Astrocyte (in vitro differentiated cells and primary cell): ENCODE results near the gene TMEM74B. TPM values are rescaled to one million over a fixed set of nuclear protein-coding genes. Genes with fewer than 3 reads are reported as not detected.

Source experiments
- DNase-seq: peaks from one replicate; pipeline ENCODE4 v3.0.0-alpha.2; 2010; ENCODE audit warnings: low read depth
- FAIRE-seq: peaks from 2 replicates; lab custom pipeline; 2011; peaks lifted over from hg19 to GRCh38; lab: Jason Lieb, UNC
- H2AFZ ChIP-seq: 2 replicates; pipeline ENCODE4 v1.6.0; 2012; ENCODE audit warnings: low read depth, low read length, inconsistent platforms
- H3K27ac ChIP-seq: 2 replicates; pipeline ENCODE4 v1.5.1; 2011; ENCODE audit warnings: low read depth, low read length, inconsistent platforms
- H3K27me3 ChIP-seq: 2 replicates; pipeline ENCODE4 v1.6.0; 2011; ENCODE audit warnings: low read length, inconsistent platforms; ENCODE audit not compliant: insufficient read depth
- H3K36me3 ChIP-seq: 2 replicates; pipeline ENCODE4 v1.5.1; 2011; ENCODE audit warnings: low read length, inconsistent platforms; ENCODE audit not compliant: insufficient read depth
- H3K4me1 ChIP-seq: 2 replicates; pipeline ENCODE4 v1.5.1; 2011; ENCODE audit warnings: low read length, inconsistent platforms; ENCODE audit not compliant: insufficient read depth
- H3K4me2 ChIP-seq: 2 replicates; pipeline ENCODE4 v1.6.0; 2012; ENCODE audit warnings: low read length, inconsistent platforms
- H3K4me3 ChIP-seq: 2 replicates; pipeline ENCODE4 v1.5.1; 2011; ENCODE audit warnings: low read depth, mild to moderate bottlenecking, low read length, inconsistent platforms; ENCODE audit not compliant: insufficient read depth
- H3K79me2 ChIP-seq: 2 replicates; pipeline ENCODE4 v1.6.0; 2012; ENCODE audit warnings: mild to moderate bottlenecking, low read length, inconsistent platforms; ENCODE audit not compliant: insufficient read depth
- H3K9ac ChIP-seq: 2 replicates; pipeline ENCODE4 v1.6.0; 2012; ENCODE audit warnings: mild to moderate bottlenecking, low read length, inconsistent platforms
- H3K9me3 ChIP-seq: 2 replicates; pipeline ENCODE4 v1.5.1; 2012; ENCODE audit warnings: low read depth, mild to moderate bottlenecking, low read length, inconsistent platforms; ENCODE audit not compliant: insufficient read depth
- H4K20me1 ChIP-seq: 2 replicates; pipeline ENCODE4 v1.6.0; 2012; ENCODE audit warnings: low read length, inconsistent platforms; ENCODE audit not compliant: insufficient read depth
- H3K27ac Mint-ChIP-seq: one replicate; pipeline ENCODE4 v1.8.0; 2021; ENCODE audit warnings: mild to moderate bottlenecking, mixed read lengths; ENCODE audit not compliant: unreplicated experiment
- H3K27me3 Mint-ChIP-seq: one replicate; pipeline ENCODE4 v1.8.0; 2021; ENCODE audit warnings: low read depth, mixed read lengths; ENCODE audit not compliant: unreplicated experiment
- H3K36me3 Mint-ChIP-seq: one replicate; pipeline ENCODE4 v1.8.0; 2021; ENCODE audit warnings: low read depth, mixed read lengths; ENCODE audit not compliant: unreplicated experiment
- H3K4me1 Mint-ChIP-seq: one replicate; pipeline ENCODE4 v1.8.0; 2021; ENCODE audit warnings: low read depth, mixed read lengths; ENCODE audit not compliant: unreplicated experiment
- H3K4me3 Mint-ChIP-seq: one replicate; pipeline ENCODE4 v1.8.0; 2021; ENCODE audit warnings: mild to moderate bottlenecking, moderate library complexity, mixed read lengths; ENCODE audit not compliant: unreplicated experiment
- H3K9me3 Mint-ChIP-seq: one replicate; pipeline ENCODE4 v1.8.0; 2021; ENCODE audit warnings: mild to moderate bottlenecking, mixed read lengths; ENCODE audit not compliant: unreplicated experiment
- CTCF ChIP-seq: IDR thresholded peaks from 2 replicates; pipeline ENCODE4 v1.5.1; 2011; ENCODE audit warnings: low read depth, mild to moderate bottlenecking, inconsistent platforms, low read length, moderate library complexity; ENCODE audit not compliant: insufficient read depth
- EZH2 ChIP-seq: IDR thresholded peaks from 2 replicates; pipeline ENCODE4 v1.6.1; 2012; ENCODE audit warnings: mild to moderate bottlenecking, low read length, inconsistent platforms; ENCODE audit not compliant: insufficient read depth
- total RNA-seq: library from RNA; stranded (reverse); gene quantifications from 2 replicates; pipeline ENCODE4 v1.2.1, GENCODE V29; 2021

The TMEM74B gene
- total RNA-seq, 1 donor from 2014 or later: 2.1 TPM

- no peaks in the 10 kb centered on the region for H3K9me3 ChIP-seq
- DNase-seq: no peak
- H3K9me3 Mint-ChIP-seq: no peaks in the 10 kb centered on the region
- no peaks in the 10 kb centered on the region for H3K27me3 Mint-ChIP-seq
- no peaks in the 10 kb centered on the region for H3K4me1 Mint-ChIP-seq
- H3K4me1 ChIP-seq: no peaks in the 10 kb centered on the region
- H3K36me3 Mint-ChIP-seq: peaks cover 15% of the 10 kb centered on the region
- H3K9ac ChIP-seq: no peak overlapping the region
- FAIRE-seq: no peak
- no peak overlapping the region for H3K4me3 ChIP-seq
- H2AFZ ChIP-seq: no peak overlapping the region
- peaks cover 9% of the 10 kb centered on the region for H3K36me3 ChIP-seq
- no peak overlapping the region for H3K4me3 Mint-ChIP-seq
- no peak overlapping the region for H3K27ac Mint-ChIP-seq
- H3K27me3 ChIP-seq: no peaks in the 10 kb centered on the region
- H3K79me2 ChIP-seq: peaks cover 6% of the 10 kb centered on the region
- TF ChIP-seq EZH2 (no peak), CTCF (no peak)
- H4K20me1 ChIP-seq: peaks cover 33% of the 10 kb centered on the region
- H3K4me2 ChIP-seq: no peak overlapping the region
- no peak overlapping the region for H3K27ac ChIP-seq
Observed at GRCh38 chr20:1146957-1147356, 37.8 kb downstream of the TMEM74B start.

GRCh38 chr20:1144401-1145172 is 40.2 kb downstream of the TMEM74B start:
- H3K4me1 Mint-ChIP-seq: no peaks in the 10 kb centered on the region

More at GRCh38 chr20:1144401-1145172, 40.2 kb downstream of the TMEM74B start:
- no peaks in the 10 kb centered on the region for H3K9me3 ChIP-seq
- no peak overlapping the region for H3K27ac ChIP-seq
- Mint-ChIP-seq H3K4me3 (no peak overlapping the region), H3K9me3 (no peaks in the 10 kb centered on the region), H3K27me3 (no peaks in the 10 kb centered on the region), H3K27ac (no peak overlapping the region), H3K36me3 (peaks cover 13% of the 10 kb centered on the region)
- no peaks in the 10 kb centered on the region for H3K27me3 ChIP-seq
- no peak overlapping the region for H3K9ac ChIP-seq
- DNase-seq (no peak), FAIRE-seq (no peak)
- H3K36me3 ChIP-seq: peaks cover 16% of the 10 kb centered on the region
- no peak overlapping the region for H2AFZ ChIP-seq
- TF ChIP-seq EZH2 (no peak), CTCF (no peak)
- H4K20me1 ChIP-seq: peaks cover 30% of the 10 kb centered on the region
- no peaks in the 10 kb centered on the region for H3K79me2 ChIP-seq
- H3K4me3 ChIP-seq: no peak overlapping the region
- no peak overlapping the region for H3K4me2 ChIP-seq
- H3K4me1 ChIP-seq: no peaks in the 10 kb centered on the region
